Subcutaneous abdominal adipose tissue (tissue), 5 donors: Measurements from ENCODE around the gene PTCRA.
"Not testable (repeated sequence)": the region's sequence is repeated elsewhere in the genome, so short reads cannot be mapped to it uniquely, and the experiment has no call there.

Experiments used
- H3K27ac ChIP-seq: one replicate; pipeline ENCODE4 v1.7.0; 2013; ENCODE audit warnings: low read depth, mild to moderate bottlenecking, inconsistent platforms, low read length, moderate library complexity
- H3K27me3 ChIP-seq, 5 donors: one replicate each; pipeline ENCODE4 v1.7.0; 2013; ENCODE audit warnings: low read length in 5 of 5, inconsistent platforms in 1 of 5; ENCODE audit not compliant: control insufficient read depth in 5 of 5, insufficient read depth in 4 of 5
- H3K36me3 ChIP-seq, 5 donors: one replicate each; pipeline ENCODE4 v1.7.0; 2013; ENCODE audit warnings: low read length in 5 of 5; ENCODE audit not compliant: control insufficient read depth in 5 of 5, insufficient read depth in 5 of 5
- H3K4me1 ChIP-seq, 5 donors: one replicate each; pipeline ENCODE4 v1.7.0; 2013; ENCODE audit warnings: low read length in 5 of 5, mild to moderate bottlenecking in 3 of 5, moderate library complexity in 1 of 5; ENCODE audit not compliant: control insufficient read depth in 5 of 5, insufficient read depth in 5 of 5
- H3K4me3 ChIP-seq, 5 donors: one replicate each; pipeline ENCODE4 v1.7.0; 2013; ENCODE audit warnings: low read length in 5 of 5, low read depth in 1 of 5
- H3K9ac ChIP-seq, 5 donors: one replicate each; pipeline ENCODE4 v1.7.0; 2013; ENCODE audit warnings: low read length in 5 of 5, mild to moderate bottlenecking in 4 of 5, moderate library complexity in 3 of 5
- H3K9me3 ChIP-seq, 5 donors: one replicate each; pipeline ENCODE4 v1.7.0; 2013; ENCODE audit warnings: low read length in 5 of 5; ENCODE audit not compliant: control insufficient read depth in 5 of 5
- donor health status: healthy.
- donor health status: healthy.
- donor health status: healthy.
- donor health status: healthy.
- donor health status: healthy.

The PTCRA gene

GRCh38 chr6:42902429-42903263 is 13.2 kb upstream of the PTCRA start:
- H3K27ac ChIP-seq, H3K36me3 ChIP-seq, H3K9me3 ChIP-seq, H3K27me3 ChIP-seq, H3K4me3 ChIP-seq, H3K9ac ChIP-seq: not testable (repeated sequence)
- H3K4me1 ChIP-seq = peaks cover 0 to 17% (median 7%) of the 10 kb centered on the region in 5 donors

- H3K9ac ChIP-seq = no peak overlapping the region
- no peak overlapping the region for H3K27ac ChIP-seq
- no peaks in the 10 kb centered on the region for H3K27me3 ChIP-seq
Observed at GRCh38 chr6:42904467-42904866, 11.4 kb upstream of the PTCRA start.

GRCh38 chr6:42907336-42907735 is 8.5 kb upstream of the PTCRA start:
- Histone ChIP-seq H3K9ac (no peak overlapping the region), H3K4me3 (no peak overlapping the region), H3K4me1 (peaks cover 0 to 21% (median 7%) of the 10 kb centered on the region in 5 donors), H3K27ac (no peak overlapping the region), H3K36me3 (no peaks in the 10 kb centered on the region), H3K9me3 (no peaks in the 10 kb centered on the region), H3K27me3 (peaks cover 3 to 11% (median 7%) of the 10 kb centered on the region in 5 donors)

More at GRCh38 chr6:42904467-42904866, 11.4 kb upstream of the PTCRA start:
- H3K36me3 ChIP-seq = no peaks in the 10 kb centered on the region
- peaks cover 0 to 17% (median 7%) of the 10 kb centered on the region in 5 donors for H3K4me1 ChIP-seq
- no peak overlapping the region for H3K4me3 ChIP-seq
- H3K9me3 ChIP-seq = no peaks in the 10 kb centered on the region

GRCh38 chr6:42909835-42910234 is 6.0 kb upstream of the PTCRA start:
- peaks cover 3 to 14% (median 7%) of the 10 kb centered on the region in 5 donors for H3K27me3 ChIP-seq
- peaks cover 0 to 21% (median 7%) of the 10 kb centered on the region in 5 donors for H3K4me1 ChIP-seq
- no peak overlapping the region for H3K9ac ChIP-seq
- no peak overlapping the region for H3K4me3 ChIP-seq
- H3K36me3 ChIP-seq = no peaks in the 10 kb centered on the region
- H3K9me3 ChIP-seq = no peaks in the 10 kb centered on the region
- H3K27ac ChIP-seq = no peak overlapping the region

- H3K27ac ChIP-seq = no peak overlapping the region
Observed at GRCh38 chr6:42911171-42912021, 4.5 kb upstream of the PTCRA start.

GRCh38 chr6:42914546-42914945 is 1.3 kb upstream of the PTCRA start:
- H3K27ac ChIP-seq = no peak overlapping the region
- peaks cover 0 to 7% (median 7%) of the 10 kb centered on the region in 5 donors for H3K4me1 ChIP-seq
- H3K4me3 ChIP-seq = no peak overlapping the region
- no peak overlapping the region for H3K9ac ChIP-seq
- no peaks in the 10 kb centered on the region for H3K9me3 ChIP-seq
- peaks cover 3 to 25% (median 12%) of the 10 kb centered on the region in 5 donors for H3K27me3 ChIP-seq
- H3K36me3 ChIP-seq = no peaks in the 10 kb centered on the region

More at GRCh38 chr6:42911171-42912021, 4.5 kb upstream of the PTCRA start:
- Histone ChIP-seq H3K4me1 (peaks cover 0 to 11% (median 7%) of the 10 kb centered on the region in 5 donors), H3K36me3 (no peaks in the 10 kb centered on the region), H3K27me3 (peaks cover 3 to 23% (median 12%) of the 10 kb centered on the region in 5 donors), H3K9me3 (no peaks in the 10 kb centered on the region), H3K4me3 (peak overlapping the region in 1 of 5 donors; percentile 22), H3K9ac (peak overlapping the region in 1 of 5 donors; percentile 41)

- no peaks in the 10 kb centered on the region for H3K36me3 ChIP-seq
- H3K27ac ChIP-seq = no peak overlapping the region
- peaks cover 0 to 6% (median 5%) of the 10 kb centered on the region in 5 donors for H3K4me1 ChIP-seq
- H3K9me3 ChIP-seq = no peaks in the 10 kb centered on the region
- peaks cover under 1 to 22% (median 10%) of the 10 kb centered on the region in 5 donors for H3K27me3 ChIP-seq
- H3K9ac ChIP-seq = no peak overlapping the region
- H3K4me3 ChIP-seq = no peak overlapping the region
Observed at GRCh38 chr6:42916288-42916687, 435 bp downstream of the PTCRA start.

- H3K36me3 ChIP-seq = no peaks in the 10 kb centered on the region
- no peak overlapping the region for H3K27ac ChIP-seq
- no peaks in the 10 kb centered on the region for H3K9me3 ChIP-seq
- H3K4me3 ChIP-seq = no peak overlapping the region
- H3K27me3 ChIP-seq = peaks cover 3 to 7% (median 5%) of the 10 kb centered on the region in 5 donors
- H3K9ac ChIP-seq = no peak overlapping the region
- peaks cover 0 to 9% (median 4%) of the 10 kb centered on the region in 5 donors for H3K4me1 ChIP-seq
Observed at GRCh38 chr6:42921801-42922200, 5.9 kb downstream of the PTCRA start.

GRCh38 chr6:42923666-42924065 is 7.8 kb downstream of the PTCRA start:
- H3K36me3 ChIP-seq = no peaks in the 10 kb centered on the region
- H3K27ac ChIP-seq = no peak overlapping the region
- H3K9ac ChIP-seq = no peak overlapping the region
- no peak overlapping the region for H3K4me3 ChIP-seq
- peaks cover 1 to 13% (median 9%) of the 10 kb centered on the region in 5 donors for H3K4me1 ChIP-seq
- H3K27me3 ChIP-seq = peaks cover 3 to 7% (median 5%) of the 10 kb centered on the region in 5 donors
- H3K9me3 ChIP-seq = no peaks in the 10 kb centered on the region
